NK-92 (cell line): Measurements from ENCODE around the gene EPN2.

Experiments
- DNase-seq: peaks from one replicate; lab custom pipeline; 2025; ENCODE audit not compliant: unreplicated experiment; lab: John Stamatoyannopoulos, UW

The EPN2 gene

DNA sequence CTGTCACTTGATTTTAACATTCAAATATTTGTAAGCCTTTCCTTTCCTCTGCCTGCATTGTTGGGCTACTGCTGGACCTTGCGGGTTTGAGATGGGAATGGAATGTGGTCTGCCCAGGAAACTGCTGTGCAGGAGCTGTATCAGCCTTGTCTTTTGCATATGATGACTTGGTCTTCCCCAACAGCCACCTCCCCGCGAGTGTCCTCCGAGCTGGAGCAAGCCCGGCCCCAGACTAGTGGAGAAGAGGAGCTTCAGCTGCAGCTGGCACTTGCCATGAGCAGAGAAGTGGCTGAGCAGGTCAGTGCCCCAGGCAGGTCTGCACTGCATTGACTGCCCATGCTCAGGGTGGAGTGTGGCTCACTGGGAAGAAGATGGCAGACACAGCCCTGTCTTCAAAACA is 72.5 kb downstream of the EPN2 start:
- DNase-seq: no peak

DNA sequence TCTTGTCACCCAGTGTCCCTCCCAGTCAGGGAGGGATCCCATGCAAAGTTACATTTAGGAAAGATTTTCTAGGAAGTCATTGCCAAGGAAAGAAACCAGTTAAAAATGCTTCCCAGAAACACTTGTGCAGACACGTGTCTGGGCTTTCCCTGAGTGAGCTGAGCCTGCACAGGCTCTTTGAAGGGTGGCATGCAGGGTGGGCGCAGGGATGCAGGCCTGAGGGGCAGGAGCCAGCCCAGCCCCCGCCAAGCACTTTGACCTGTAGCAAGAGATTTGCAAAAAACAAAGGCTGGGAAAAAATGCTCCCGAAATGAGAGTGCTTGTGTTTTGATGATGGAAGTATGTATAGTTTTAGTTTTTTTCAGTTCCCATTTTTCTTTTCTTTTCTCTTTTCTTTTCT is 73.0 kb downstream of the EPN2 start:
- no peak for DNase-seq

DNA sequence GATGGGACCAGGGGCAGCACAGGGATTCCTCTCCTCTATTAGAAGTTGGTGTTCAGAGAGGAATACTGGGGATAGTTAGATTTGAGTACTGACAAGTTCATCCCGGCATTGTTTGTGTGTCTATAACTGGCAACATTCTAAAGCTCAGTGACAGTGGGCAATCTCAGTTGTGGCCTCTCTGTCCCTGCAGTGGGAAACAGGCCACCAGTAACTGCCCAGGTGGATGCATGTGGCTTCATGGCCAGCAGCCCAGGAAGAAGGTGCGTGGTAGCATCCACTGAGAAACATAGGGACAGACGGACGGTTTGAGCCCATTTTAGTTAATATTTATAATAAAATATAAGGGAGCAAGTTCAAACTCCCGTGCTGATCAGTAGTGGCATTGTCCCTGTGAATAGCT is 73.8 kb downstream of the EPN2 start:
- DNase-seq: no peak

DNA sequence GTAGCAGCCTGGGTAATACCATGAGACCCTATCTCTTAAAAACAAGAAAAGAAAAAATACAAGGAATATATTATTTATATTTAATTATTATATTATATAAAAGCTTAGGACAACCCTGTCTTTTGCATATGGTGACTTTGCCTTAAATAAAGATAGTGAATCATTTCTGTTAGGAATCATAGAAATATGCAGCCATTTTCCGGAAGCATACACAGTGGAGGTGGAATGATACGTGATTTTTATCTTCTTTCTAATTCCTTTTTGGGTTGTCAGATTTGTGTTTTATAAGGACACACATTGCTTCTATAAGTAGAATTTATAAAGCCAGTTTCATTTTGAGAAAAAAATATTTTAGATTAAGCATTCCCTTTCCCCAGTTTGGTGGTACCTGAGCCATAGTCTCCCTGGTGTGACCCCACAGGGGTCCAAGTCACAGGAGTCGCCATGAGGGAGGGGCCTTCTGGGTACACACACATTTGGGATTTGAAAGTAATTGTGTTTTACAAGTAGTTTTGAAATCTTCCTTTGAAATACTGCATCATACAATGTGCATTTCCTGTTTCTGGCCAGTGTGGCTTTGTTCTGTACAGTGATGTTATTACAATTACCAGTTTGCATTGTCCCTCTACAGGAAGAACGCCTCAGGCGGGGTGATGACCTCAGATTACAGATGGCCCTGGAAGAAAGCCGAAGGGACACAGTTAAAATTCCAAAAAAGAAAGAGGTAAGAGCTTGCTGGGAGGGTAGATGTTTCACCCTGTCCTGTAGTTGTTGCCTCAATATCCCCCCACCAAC is 74.5 kb downstream of the EPN2 start:
- no peak for DNase-seq

DNA sequence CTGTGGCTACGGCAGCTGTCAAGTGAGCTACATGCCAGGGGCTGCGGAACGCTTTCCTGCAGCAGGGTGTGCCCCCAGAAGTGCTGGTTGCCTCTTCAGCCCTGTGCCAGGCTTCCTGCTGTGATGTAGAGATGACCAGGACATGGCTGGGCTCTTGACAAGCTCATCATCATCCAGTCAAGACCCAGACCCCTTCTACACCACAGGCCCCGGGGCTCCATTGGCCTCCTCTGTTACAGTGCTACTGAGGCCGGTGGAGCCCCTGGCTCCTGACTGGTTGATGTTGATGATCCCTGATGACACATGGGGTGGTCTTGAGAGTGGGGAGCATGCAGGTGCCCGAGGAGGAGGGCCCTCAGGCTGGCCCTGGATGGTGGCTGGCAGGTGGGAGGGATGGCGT is 75.2 kb downstream of the EPN2 start:
- DNase-seq: no peak

DNA sequence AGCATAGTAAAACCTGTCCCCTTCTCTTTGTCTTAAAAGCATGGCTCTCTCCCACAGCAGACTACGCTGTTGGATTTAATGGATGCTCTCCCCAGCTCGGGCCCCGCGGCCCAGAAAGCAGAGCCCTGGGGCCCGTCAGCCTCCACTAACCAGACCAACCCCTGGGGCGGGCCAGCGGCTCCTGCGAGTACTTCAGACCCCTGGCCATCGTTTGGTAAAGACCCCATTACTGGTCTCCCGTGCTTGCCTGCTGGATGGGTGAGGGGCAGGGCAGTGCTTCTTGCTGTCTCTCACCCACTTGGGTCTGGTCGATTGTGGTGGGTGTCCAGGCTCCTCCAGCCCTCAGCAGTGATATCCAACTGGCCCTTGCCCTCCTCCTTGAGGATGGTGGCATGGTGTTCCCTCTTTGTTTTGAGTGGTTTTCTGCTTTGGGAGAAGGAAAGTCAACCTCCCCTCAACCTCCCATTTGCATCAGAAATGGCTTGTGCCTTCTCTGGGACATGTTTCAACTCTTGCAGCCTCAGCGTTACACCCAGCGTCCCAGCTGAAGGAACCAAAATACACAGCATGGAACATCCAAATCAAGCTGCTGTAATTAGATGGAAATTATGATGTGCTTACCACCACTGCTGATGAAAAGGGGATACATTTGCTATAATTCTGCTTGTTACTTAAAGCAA is 76.0 kb downstream of the EPN2 start:
- no peak for DNase-seq

DNA sequence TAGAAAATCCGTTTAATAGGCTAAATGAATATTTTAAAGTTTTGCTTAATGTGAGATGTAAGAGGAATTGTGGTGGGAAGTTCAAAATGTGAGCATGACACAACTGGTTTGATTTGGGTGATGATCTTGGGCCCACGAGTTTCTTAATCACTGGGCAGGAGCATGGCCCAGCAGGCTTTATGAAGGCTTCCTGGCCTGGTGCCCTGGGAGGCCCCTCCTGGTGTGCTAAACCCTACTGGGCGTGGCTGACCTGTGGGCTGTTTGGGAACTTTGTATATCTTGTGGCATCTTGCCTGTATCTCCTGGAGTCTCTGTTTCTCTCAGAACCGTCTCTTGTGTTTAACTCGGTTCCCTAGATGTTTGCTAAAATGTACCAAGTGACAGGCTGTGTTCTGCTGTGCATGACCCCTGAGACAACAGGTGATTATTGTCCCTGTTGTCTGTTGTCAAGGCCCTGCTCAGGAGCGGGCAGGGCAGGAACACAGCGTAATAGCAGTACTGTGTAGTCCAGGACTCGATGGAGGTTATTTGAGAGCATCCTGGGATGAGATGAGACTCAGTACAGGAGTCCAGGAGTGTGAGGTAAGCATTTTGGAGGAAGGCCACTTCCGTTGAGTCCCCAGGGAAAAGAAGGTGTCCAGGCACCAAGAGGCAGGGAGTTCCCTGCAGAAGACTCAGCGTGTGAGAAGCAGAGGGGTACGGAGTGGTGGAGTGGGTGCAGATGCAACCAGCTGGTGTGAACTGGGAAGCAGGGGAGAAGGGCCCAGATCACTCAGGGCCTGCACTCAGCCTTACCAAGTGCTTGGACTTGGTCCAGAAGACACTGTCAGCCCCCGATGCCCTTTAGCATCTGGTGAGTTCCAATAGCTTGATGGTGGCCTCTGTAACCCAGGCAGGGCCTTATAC is 76.8 kb downstream of the EPN2 start:
- no peak for DNase-seq

DNA sequence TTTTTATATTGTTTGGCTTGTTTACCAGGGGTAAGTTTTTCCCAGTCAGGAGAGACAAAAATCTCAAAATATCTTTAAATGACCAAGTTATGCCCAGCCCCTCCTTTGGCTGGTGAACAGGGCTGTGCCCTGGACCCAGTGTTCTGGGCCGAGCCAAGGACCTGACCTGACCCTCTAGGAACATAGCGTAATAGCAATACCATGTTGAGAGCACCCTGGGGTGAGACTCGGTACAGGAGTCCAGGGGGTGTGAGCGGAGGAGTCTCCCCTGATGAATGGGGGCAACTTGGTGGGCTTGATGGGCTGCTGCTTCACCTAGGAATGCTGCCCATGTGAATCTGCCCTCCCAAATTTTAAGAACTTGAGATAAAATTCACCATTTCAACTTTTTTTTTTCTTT is 77.9 kb downstream of the EPN2 start:
- no peak for DNase-seq

DNA sequence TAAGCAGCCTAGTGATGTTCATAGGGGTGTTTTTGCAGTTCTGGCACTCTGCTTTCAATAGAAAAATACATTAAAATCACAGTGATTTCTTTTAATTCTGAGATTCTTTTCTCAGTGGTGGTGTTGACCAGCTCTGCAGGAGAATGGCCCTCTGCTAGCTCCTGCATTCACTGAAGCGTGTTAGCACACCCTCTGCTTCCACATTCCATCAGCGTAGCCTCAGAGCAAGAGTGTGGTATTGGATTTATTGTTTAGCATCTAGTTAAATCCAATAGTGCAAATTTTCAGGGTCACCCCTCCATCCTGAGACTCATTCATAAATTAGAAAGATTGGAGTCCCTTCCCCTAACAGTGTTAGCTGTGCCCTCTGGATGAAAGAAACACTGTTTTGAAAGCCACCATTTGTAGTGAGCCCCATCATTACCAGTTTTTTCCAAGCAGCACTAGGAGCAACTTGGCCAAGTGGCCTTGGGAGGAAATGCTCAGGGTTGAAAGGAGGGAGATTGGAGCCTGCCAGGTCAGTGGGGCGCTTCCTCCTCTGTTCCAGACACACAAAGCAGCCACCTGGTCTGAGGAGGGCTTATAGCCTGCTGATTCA is 79.7 kb downstream of the EPN2 start:
- DNase-seq: no peak

DNA sequence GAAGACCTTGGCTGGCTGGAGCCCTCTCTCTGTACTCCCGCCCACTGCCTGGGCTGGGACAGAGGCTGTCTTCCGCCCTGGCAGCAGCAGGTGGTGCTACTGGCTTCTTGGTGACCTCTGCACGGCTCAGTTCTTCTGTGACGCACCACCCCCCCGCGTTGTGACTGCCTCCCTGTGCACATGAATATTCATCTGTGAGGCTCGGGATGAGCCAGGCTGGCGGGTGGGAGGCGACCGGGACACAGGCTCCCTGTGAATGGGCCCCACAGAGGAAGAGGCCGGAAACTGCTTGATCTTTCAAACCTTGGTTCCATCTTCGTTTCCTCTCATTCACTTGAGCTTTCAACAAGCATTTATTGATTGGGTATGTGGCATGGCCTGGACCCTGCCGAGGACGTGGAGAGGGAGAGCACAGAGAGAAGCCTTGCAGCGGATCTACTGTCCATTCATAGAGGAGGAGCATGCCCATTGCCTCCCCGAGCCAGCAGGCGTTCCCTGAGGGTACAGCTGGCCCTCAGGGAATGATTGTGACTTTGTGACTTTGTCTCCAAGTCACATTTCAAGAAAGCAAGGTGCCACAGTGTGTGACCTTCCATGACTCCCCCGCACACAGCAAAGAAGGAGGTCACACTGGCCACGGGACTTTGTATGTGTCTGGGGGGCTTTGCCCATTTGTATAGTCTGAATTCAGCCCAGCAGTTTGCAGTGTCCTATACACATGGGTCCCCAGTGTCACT is 80.4 kb downstream of the EPN2 start:
- no peak for DNase-seq

DNA sequence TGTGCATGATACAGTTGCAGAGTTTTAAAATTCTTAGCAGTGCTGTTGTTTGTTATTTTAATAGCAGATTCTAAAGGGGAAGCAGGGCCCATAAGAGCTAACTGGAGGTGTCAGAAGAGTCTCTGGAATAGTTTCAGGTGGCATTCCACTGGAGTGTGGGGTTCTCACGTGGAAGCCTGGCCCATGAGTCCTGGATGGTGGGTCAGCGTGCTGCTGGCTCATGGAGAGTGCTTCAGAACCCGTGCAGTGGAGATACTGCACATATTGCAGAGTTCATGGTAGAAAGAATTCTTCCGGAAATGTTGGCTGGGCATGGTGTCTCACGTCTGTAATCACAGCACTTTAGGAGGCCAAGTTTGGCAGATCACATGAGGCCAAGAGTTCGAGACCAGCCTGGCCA is 81.4 kb downstream of the EPN2 start:
- no peak for DNase-seq

DNA sequence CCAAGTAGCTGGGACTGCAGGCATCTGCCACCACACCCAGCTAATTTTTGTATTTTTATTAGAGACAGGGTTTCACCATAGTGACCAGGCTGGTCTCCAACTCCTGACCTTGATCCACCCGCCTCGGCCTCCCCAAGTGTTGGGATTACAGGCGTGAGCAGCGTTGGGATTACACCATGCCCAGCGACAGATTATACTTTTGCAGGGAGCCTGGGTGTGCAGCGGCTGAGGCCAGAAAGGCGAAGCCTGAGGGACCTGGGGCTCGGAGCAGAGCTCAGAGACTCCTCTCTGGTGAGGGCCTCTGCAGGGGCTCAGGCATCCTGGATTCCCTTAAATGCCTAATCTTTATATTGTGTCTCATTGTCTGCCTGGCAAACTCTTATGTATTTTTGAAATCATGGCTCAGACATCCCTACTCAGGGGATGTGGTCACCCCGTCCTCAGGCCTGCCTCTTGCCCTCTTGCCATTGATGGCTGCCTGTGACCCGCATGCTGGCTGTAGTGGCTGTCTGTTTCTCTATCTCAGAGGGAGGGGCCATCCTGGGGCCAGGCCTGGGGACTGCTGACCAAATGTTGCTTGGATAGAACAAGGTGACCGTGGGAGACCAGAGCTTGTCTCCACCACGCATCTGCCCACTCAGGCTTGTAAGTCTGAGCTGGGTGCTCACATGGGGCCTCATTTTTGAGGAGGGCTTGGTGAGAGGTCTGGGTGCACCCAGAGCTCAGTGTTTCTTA is 82.8 kb downstream of the EPN2 start:
- no peak for DNase-seq

DNA sequence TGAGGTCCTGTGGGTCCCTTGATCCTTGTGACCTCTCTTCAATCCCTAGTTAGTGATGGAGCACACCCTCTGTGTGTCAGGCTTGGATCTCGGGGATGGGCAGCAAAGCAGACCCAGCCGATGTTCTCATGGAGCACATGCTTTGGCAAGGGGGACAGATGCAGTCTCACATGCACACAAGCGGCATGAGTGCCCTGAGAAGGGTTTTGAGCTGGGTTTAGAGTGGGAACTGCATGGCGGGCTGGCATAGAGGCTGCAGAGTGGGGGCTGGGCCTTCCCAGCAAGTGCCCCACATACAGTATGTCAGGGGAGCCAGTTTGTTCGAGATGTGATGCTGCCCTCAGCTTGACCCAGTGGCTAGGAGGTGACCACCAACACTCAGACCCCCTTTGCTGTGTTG is 83.7 kb downstream of the EPN2 start:
- DNase-seq: no peak

DNA sequence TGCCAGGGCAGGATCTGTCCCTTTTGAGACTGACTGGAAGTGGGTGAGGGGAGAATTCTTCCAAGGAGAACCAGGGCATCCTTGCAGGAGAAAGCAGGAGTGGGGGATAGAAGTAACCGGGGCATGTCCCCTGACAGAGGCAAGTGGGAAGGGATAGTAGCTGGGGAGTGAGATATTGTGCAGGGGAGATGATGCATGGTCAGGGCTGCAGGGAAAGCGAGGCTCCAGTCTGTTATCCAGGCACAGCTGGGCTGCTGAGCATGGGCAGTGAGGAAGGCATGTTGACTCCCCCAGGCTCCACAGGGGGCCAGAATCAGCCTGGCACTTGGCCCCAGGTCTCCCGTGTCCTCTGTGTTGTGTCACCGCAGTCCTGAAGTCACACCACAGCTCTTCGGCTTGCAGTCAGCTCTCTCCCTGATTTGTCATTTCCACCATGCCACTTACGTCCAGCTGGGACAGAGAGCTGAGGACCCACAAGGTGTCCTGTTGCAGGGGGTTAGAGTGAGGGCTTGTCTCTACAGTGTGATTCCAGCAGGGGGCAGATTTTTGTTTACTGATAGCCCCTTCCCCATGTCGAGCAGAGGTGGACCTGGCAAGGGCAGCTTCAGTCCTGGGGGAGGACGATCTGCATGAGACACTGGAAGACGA is 84.4 kb downstream of the EPN2 start:
- no peak for DNase-seq

DNA sequence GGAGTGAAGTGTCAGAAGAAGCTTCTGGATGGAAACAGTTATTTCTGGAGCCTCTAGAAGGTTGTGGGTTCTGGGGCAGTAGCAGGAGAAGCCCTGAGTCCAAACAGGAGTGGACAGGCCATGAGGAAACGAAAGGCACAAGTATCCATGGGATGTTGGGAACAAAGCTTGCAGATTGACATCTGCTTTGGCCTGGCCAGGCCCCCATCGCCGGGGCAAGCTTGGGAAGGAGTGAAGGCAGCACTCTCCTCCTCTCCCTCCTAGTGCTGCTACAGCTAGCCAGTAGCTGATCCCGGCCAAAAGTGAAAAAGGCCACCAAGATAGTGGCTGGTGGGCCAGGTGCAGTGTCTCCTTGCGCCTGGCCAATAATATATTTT is 85.0 kb downstream of the EPN2 start:
- DNase-seq: no peak

DNA sequence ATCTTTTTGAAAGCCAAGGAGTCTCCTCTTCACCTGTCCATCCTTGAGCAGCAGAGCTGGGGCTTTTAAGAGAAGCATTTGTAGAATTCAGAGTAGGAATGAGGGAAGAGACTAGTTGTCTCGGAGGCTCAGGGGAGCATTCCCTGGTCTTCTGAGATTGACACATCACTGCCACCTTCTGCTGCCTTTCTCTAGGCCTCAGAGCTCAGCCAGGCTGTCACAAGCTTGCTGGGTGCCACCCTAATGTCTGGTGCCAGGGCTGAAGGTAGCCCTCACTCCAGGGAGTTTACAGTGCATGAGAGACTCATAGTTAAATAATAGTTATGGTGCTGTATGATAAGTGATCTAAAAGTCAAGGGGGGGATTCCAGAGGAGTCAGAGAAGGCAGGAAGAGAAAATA is 85.7 kb downstream of the EPN2 start:
- DNase-seq: no peak

DNA sequence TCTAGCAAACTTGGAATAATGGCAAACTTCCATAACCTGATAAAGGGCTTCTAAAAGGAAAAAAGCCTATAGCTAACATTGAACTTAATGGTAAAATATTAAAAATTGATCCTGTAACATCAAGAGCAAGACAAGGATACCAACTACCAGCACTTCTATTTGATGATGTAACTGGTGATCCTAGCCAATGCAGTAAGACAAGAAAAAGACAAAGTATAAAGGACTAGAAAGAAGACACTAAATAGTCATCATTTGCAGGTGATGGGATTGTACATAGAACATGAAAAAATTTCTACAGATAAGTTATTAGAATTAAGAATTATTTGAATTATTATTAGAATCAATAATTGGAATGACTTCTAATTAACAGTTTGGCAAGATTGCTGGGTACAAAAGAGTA is 88.4 kb downstream of the EPN2 start:
- DNase-seq: no peak

DNA sequence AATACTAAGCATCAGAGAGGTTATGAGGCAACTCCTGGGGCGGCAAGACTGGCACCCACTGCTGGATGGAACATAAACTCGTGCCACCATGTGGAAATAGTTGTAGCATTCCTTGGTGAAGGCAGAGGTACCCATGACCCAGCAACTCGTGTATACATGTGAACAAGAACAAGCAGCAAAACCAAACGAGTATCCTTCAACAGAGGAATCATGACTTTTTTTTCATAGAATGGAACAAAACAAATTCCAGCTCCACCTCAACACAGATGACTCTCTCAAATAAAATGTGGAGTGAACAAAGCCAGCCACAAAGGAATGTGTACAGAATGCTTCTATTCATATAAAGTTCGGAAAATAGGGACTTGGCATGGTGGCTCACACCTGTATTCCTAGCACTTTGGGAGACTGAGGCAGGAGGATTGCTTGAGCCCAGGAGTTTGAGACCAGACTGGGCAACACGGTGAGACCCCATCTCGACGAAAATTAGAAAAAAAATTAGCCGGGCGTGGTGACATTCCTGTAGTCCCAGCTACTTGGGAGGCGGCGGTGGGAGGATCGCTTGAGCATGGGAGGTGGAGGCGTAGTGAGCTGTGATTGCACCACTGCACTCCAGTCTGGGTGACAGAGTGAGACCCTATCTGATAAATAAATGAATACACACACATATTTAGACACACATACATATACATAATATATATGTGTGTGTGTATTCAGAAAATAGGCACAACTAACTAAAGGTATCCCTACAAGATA is 90.0 kb downstream of the EPN2 start:
- DNase-seq: no peak
